Mucosa of rectum (tissue), 2 donors: Measurements from ENCODE around the gene MYO18B.

Experiments
- H3K27ac ChIP-seq, 2 donors: one replicate each; pipeline ENCODE4 v1.7.0; 2013; ENCODE audit warnings: inconsistent platforms in 2 of 2, low read depth in 2 of 2, low read length in 2 of 2
- H3K27me3 ChIP-seq, 2 donors: one replicate each; pipeline ENCODE4 v1.7.0; 2013; ENCODE audit warnings: low read length in 2 of 2; ENCODE audit not compliant: control insufficient read depth in 2 of 2, insufficient read depth in 2 of 2
- H3K36me3 ChIP-seq, 2 donors: one replicate each; pipeline ENCODE4 v1.7.0; 2013; ENCODE audit warnings: low read length in 2 of 2; ENCODE audit not compliant: control insufficient read depth in 2 of 2, insufficient read depth in 2 of 2
- H3K4me1 ChIP-seq, 2 donors: one replicate each; pipeline ENCODE4 v1.7.0; 2013; ENCODE audit warnings: low read length in 2 of 2, mild to moderate bottlenecking in 1 of 2; ENCODE audit not compliant: control insufficient read depth in 2 of 2, insufficient read depth in 2 of 2
- H3K4me3 ChIP-seq, 2 donors: one replicate each; pipeline ENCODE4 v1.7.0; 2013; ENCODE audit warnings: low read length in 2 of 2
- H3K9ac ChIP-seq, 2 donors: one replicate each; pipeline ENCODE4 v1.7.0; 2013; ENCODE audit warnings: low read length in 2 of 2, low read depth in 1 of 2, mild to moderate bottlenecking in 1 of 2
- H3K9me3 ChIP-seq, 2 donors: one replicate each; pipeline ENCODE4 v1.7.0; 2013; ENCODE audit warnings: low read length in 2 of 2; ENCODE audit not compliant: control insufficient read depth in 2 of 2
- donor health status: healthy.
- donor health status: Normal muscosa, but diverticular disease.

MYO18B gene

DNA sequence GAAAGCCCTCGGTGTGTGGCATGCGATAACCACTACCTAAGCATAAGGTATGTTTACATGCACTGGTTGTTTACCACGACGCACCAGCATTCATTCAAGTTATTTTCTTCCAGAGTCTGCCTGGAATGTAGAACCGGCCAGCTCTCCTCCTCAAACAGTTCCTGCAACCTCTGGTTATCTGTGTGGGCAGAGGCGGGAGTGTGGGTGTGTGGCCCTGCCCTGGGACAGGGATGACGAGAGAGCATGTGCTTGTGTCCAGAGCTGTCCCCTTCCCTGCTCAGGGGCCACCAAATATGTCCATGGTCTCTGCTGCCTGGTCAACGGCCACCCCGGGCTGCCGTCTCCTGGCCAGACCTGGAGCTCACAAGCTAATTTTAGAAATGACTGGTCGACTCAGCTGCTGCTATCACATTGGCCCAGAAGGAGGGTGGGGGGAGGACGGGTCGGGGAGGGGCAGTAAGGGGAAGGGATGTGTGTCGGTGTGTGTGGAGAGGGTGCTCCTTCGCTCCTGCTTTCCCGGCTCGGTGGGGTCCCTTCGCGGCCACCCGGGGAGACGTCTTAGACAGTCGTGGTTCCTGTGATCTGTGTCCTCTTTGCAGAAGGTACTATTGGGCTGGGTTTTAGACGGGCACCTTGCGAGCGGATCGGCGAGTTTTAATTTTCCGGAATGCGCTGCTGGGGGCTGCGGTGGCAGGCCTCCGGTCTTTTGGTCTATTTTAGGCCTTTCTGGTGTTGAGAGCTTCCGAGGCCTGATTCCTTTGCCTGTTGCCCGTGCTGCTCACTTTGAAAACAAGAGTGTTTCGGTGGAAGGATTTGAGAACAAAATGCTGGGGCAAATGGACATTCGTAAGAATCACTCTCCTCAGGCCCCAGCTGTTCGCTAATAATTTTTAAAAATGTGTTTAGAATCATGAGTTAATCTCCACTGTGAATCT lies at the start of gene MYO18B:
TSS of gene MYO18B (plus strand) at position 497 of the 935 bp plus-strand sequence. CDS start 18,905 bp downstream, outside the sequence.
- Histone ChIP-seq H3K27ac (no peak within 1 kb of the TSS), H3K9me3 (no peaks in the 10 kb centered on the region), H3K4me3 (no peak within 1 kb of the TSS), H3K27me3 (no peaks in the 10 kb centered on the region), H3K36me3 (no peaks in the 10 kb centered on the region), H3K9ac (no peak within 1 kb of the TSS), H3K4me1 (peaks cover 0 to 4% of the 10 kb centered on the region in 2 donors)

DNA sequence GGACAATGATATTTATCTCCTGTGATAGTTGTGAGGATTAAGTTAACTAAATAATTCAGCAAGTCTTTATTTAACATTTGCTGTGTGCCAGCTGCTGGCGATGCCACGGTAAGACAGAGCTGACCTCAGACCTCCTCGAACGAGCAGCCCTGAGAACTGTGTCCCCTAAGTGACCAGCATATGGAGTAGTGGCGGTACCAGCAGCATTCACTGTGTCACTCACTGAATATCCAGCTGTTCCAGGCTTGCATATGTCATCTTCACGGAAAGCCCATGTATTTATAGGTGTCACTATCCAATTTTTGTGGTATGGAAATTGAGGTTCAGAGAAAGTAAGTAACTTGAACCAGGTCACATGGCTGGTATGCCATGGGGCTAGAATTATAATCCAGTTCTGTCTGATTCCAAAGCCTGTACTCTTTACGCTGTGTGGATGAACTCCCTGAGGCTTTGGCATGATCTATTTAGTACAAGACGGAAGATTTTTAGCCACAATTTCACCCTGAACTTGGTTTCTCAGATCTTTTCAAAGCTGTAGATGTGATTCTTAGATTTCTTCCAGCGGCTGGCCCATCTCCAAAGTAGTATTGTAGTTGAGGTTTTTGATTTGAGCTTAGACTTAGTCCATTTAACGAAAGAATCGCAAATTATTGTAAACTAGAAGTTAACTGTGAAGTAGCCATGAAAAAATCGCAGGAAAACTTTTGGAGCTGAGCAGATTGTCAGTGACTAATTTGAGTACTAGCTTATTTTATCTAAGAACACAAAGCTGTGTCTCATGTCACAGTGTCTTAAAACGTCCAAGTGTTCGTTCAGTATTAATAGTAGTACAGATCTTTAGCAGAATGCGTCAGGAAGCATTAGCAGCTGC lies 49.4 kb upstream of the MYO18B start:
- no peak overlapping the region for H3K27ac ChIP-seq
- no peaks in the 10 kb centered on the region for H3K36me3 ChIP-seq
- H3K4me1 ChIP-seq: no peaks in the 10 kb centered on the region
- no peak overlapping the region for H3K4me3 ChIP-seq
- no peak overlapping the region for H3K9ac ChIP-seq
- no peaks in the 10 kb centered on the region for H3K9me3 ChIP-seq
- H3K27me3 ChIP-seq: no peaks in the 10 kb centered on the region

DNA sequence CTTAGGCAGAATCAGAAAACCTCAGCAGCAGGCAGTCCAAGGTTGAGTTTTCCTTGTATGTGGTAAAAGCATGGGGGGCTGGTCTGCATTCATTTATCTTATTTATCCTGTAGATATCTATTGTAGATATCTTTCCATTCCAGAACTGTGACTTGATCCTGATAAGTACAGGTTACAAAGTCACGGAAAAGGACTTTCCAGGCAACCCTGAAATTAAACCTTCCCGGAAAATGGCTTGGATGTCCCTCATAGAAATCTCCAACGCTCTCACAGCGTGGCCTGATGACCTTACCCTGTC lies 48.8 kb upstream of the MYO18B start:
- Histone ChIP-seq H3K27ac (no peak overlapping the region), H3K9me3 (no peaks in the 10 kb centered on the region), H3K36me3 (no peaks in the 10 kb centered on the region), H3K27me3 (no peaks in the 10 kb centered on the region), H3K9ac (no peak overlapping the region), H3K4me3 (no peak overlapping the region), H3K4me1 (no peaks in the 10 kb centered on the region)

DNA sequence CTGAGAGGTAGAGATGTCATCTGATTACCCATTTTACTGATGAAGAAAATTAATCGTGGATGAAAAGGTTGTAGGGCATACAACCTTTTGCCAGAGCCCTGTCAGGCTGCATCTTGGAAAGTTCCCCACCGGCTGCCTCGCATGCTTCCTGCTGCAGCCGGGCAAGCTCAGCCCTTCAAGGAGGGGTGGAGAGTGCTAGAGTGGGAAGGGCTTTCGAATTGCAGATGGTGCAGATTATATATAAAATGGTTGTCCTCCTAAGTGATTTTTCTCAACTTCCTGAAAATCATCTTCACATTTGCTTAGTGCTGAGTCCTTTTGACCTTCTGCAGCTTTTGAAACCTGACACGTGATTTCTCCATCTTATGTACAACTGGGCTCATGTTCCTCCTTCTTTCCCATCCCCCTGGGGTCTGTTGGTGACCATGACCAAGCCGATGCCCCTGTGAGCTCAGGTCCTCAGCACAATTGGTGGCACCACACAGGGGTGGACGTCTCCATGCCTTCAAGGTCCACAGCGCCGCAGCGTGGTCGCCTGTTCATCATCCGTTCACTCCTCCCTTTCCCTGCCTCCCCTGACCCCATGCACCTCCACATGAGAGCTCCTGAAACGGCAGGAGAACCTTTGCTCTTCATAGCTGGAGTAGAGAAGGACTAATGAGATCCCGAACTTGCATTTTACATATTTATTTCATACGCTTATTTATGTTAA lies 47.6 kb upstream of the MYO18B start:
- no peaks in the 10 kb centered on the region for H3K4me1 ChIP-seq
- H3K9ac ChIP-seq: no peak overlapping the region
- no peaks in the 10 kb centered on the region for H3K36me3 ChIP-seq
- no peak overlapping the region for H3K4me3 ChIP-seq
- no peak overlapping the region for H3K27ac ChIP-seq
- no peaks in the 10 kb centered on the region for H3K27me3 ChIP-seq
- no peaks in the 10 kb centered on the region for H3K9me3 ChIP-seq

- no peaks in the 10 kb centered on the region for H3K9me3 ChIP-seq
- no peaks in the 10 kb centered on the region for H3K36me3 ChIP-seq
- H3K4me1 ChIP-seq: no peaks in the 10 kb centered on the region
- H3K9ac ChIP-seq: no peak overlapping the region
- no peak overlapping the region for H3K27ac ChIP-seq
- H3K4me3 ChIP-seq: no peak overlapping the region
- no peaks in the 10 kb centered on the region for H3K27me3 ChIP-seq
These were observed 46.8 kb upstream of the MYO18B start for GRCh38 chr22:25695146-25695545.

GRCh38 chr22:25696763-25697162 lies 45.2 kb upstream of the MYO18B start:
- Histone ChIP-seq H3K4me1 (no peaks in the 10 kb centered on the region), H3K4me3 (no peak overlapping the region), H3K27ac (no peak overlapping the region), H3K9ac (no peak overlapping the region), H3K36me3 (no peaks in the 10 kb centered on the region), H3K9me3 (no peaks in the 10 kb centered on the region), H3K27me3 (no peaks in the 10 kb centered on the region)

DNA sequence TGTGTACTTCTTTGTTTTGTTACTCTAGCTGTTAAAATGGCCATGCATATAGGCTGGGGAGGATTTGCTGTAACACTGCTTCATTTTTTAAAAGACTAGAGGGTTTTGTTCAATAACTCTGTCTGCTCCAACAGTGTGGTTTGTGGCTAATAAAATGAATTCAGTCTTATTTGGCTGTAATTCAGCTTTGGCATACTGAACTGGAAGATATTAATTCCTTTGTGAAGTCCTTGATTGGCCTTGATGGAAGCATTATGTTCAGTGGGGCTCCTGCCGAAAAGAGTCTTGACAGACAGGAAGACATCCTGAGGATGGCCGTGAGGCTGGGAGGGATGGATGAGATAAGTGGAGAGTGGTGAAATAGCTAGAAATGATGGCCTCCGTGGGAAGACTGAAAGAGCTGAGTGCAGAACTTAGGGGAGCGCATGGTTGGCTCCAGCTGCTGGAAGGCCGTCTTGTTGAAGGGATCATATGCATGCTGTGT lies 44.8 kb upstream of the MYO18B start:
- Histone ChIP-seq H3K27ac (no peak overlapping the region), H3K9me3 (no peaks in the 10 kb centered on the region), H3K27me3 (no peaks in the 10 kb centered on the region), H3K4me3 (no peak overlapping the region), H3K4me1 (no peaks in the 10 kb centered on the region), H3K9ac (no peak overlapping the region), H3K36me3 (no peaks in the 10 kb centered on the region)

- no peak overlapping the region for H3K9ac ChIP-seq
- H3K4me1 ChIP-seq: no peaks in the 10 kb centered on the region
- H3K27ac ChIP-seq: no peak overlapping the region
These were observed 44.0 kb upstream of the MYO18B start for GRCh38 chr22:25697978-25698377.

GRCh38 chr22:25698461-25698860 lies 43.5 kb upstream of the MYO18B start:
- H3K27ac ChIP-seq: no peak overlapping the region
- no peaks in the 10 kb centered on the region for H3K27me3 ChIP-seq
- H3K4me3 ChIP-seq: no peak overlapping the region
- H3K4me1 ChIP-seq: no peaks in the 10 kb centered on the region
- H3K36me3 ChIP-seq: no peaks in the 10 kb centered on the region
- H3K9ac ChIP-seq: no peak overlapping the region
- no peaks in the 10 kb centered on the region for H3K9me3 ChIP-seq

More at GRCh38 chr22:25697978-25698377, 44.0 kb upstream of the MYO18B start:
- H3K27me3 ChIP-seq: no peaks in the 10 kb centered on the region
- no peaks in the 10 kb centered on the region for H3K36me3 ChIP-seq
- H3K9me3 ChIP-seq: no peaks in the 10 kb centered on the region
- H3K4me3 ChIP-seq: no peak overlapping the region
